ENCODE results near the gene MROH8. TPM values are rescaled to one million over a fixed set of nuclear protein-coding genes. Genes with fewer than 3 reads are reported as not detected.

Gene MROH8
- 1.3 and 2.7 TPM in 2 replicates for total RNA-seq (2014; rRNA removed; shearing (Covaris generic))
- total RNA-seq (2022) = 3.9 and 5.7 TPM in 2 replicates
- percentile 36 among the genes with signal in this experiment for Bru-seq, nascent RNA
- percentile 36 among the genes with signal in this experiment for BruChase-seq, experiment 1, labeled RNA remaining after a 6-hour chase
- percentile 37 among the genes with signal in this experiment for BruChase-seq, experiment 2, labeled RNA remaining after a 2-hour chase
- long read RNA-seq, partial matches to known transcripts = 3 of 5 reads
- long read RNA-seq, other reads (novel, unspliced or antisense) = 2 of 5 reads

DNA sequence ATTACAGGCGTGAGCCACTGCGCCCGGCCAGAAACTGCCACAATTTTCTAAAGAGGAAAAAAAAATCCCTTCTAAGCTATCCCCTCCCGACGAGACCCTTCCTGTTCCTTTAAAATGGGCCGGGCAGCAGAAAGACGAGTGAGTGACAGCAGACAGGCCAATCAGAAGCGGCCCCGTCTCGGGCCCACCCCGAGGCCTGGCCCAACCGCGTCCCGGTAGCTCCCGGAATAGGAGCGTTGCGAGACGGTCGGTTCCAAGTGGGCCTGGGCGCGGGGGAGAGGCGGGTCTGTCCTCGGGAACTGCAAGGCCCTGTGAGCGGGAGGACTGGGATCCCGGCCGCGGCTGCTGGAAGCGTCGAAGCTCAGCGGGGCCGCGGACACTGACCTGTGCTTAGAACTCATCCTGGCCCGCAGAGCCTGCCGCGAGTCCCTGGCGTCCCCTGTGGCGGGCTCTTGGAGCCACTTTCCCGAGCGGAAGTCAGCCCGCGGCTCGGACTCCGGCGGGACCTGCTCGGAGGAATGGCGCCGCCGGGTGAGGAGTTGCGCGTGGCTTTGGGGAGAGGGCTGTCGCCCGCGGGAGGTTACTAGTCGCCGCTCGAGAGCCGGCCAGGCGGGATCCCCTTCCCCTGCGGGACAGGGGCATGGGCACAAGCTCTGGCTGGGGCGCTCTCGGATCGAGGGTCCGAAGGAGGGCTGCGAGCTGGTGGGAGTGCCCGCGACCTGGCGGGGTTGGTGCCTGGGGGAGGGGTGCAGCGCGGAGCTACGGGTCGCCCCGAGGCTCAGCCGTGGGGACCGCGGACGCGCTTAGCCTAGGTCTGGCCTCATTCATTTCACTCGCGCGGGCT lies at the start of gene MROH8, which contains the start of gene RPN2:
Gene MROH8, minus strand, starts transcription at position 710 of the 844 bp plus-strand sequence.
Gene RPN2, plus strand, starts transcription at position 492 of the 844 bp plus-strand sequence. Its CDS starts 27 bp downstream, at position 519.
- Histone ChIP-seq H3K36me3 (ENCODE audit: insufficient read depth, low read length) (peaks cover 27% of the 10 kb centered on the region), H3K4me1 (ENCODE audit: insufficient read depth, low read length, poor library complexity, severe bottlenecking) (peaks cover 31% of the 10 kb centered on the region), H2AFZ (ENCODE audit: low read length) (peak within 1 kb of the TSS; percentile 87), H3K27ac (ENCODE audit: low read depth, low read length, poor library complexity, severe bottlenecking) (peak within 1 kb of the TSS; percentile 80), H3K9me3 (ENCODE audit: low read length) (no peaks in the 10 kb centered on the region), H3K79me2 (ENCODE audit: insufficient read depth, low read depth, low read length) (peaks cover 53% of the 10 kb centered on the region), H3K4me3 (ENCODE audit: low read depth, low read length, poor library complexity, severe bottlenecking) (peak within 1 kb of the TSS; percentile 88), H4K20me1 (ENCODE audit: insufficient read depth, low read length) (peaks cover 10% of the 10 kb centered on the region; the same call in 1 of the 2 replicates), H3K4me2 (ENCODE audit: low read length) (peak within 1 kb of the TSS; percentile 93), H3K9me2 (ENCODE audit: insufficient read depth, low read length) (no peaks in the 10 kb centered on the region)
- intact Hi-C loops (cut with micrococcal nuclease; ENCODE audit: unreplicated experiment) = loop anchor here (2.0 kb wide), 1 partner anchor 84 kb away; the partner anchor contains the start of gene RBL1
- peak; percentile 97 for DNase-seq (ENCODE audit: low spot score)
- POLR2A ChIA-PET = interaction anchor here (0.6 to 3.5 kb wide), 6 partner anchors 10 to 120 kb away, joined by 3 to 11 read pairs (median 5); no protein-coding TSS in a partner anchor
- CTCF ChIA-PET (ENCODE audit: unreplicated experiment) = no interaction called here
- no peak for TF ChIP-seq CTCF (conservative IDR thresholded peaks at IDR 0.05; ENCODE audit: low read length)
- TF ChIP-seq EZH2phosphoT487 (IDR thresholded peaks at IDR 0.05; ENCODE audit: borderline replicate concordance, low read depth, low read length) = no peak
- no TSS peak for BruUV-seq (replicated peaks)

GRCh38 chr20:37228656-37229055 lies 49.3 kb upstream of the MROH8 start:
- no peak overlapping the region for H3K27ac ChIP-seq (ENCODE audit: low read depth, low read length, poor library complexity, severe bottlenecking)
- no peak overlapping the region for H3K4me2 ChIP-seq (ENCODE audit: low read length)

More at GRCh38 chr20:37228656-37229055, 49.3 kb upstream of the MROH8 start:
- TF ChIP-seq EZH2phosphoT487 (IDR thresholded peaks at IDR 0.05; ENCODE audit: borderline replicate concordance, low read depth, low read length) = no peak
- no peak for TF ChIP-seq CTCF (conservative IDR thresholded peaks at IDR 0.05; ENCODE audit: low read length)
- Histone ChIP-seq H3K9me3 (ENCODE audit: low read length) (no peaks in the 10 kb centered on the region), H3K4me3 (ENCODE audit: low read depth, low read length, poor library complexity, severe bottlenecking) (no peak overlapping the region), H3K9me2 (ENCODE audit: insufficient read depth, low read length) (no peaks in the 10 kb centered on the region), H3K79me2 (ENCODE audit: insufficient read depth, low read depth, low read length) (no peaks in the 10 kb centered on the region), H3K4me1 (ENCODE audit: insufficient read depth, low read length, poor library complexity, severe bottlenecking) (no peaks in the 10 kb centered on the region), H4K20me1 (ENCODE audit: insufficient read depth, low read length) (no peaks in the 10 kb centered on the region), H2AFZ (ENCODE audit: low read length) (no peak overlapping the region), H3K36me3 (ENCODE audit: insufficient read depth, low read length) (peaks cover 100% of the 10 kb centered on the region)
- CTCF ChIA-PET (ENCODE audit: unreplicated experiment) = no interaction called here
- DNase-seq (ENCODE audit: low spot score) = no peak
- POLR2A ChIA-PET = interaction anchor here (0.7 kb wide), 1 partner anchor 37 kb away, joined by 3 read pairs; no protein-coding TSS in a partner anchor
- BruUV-seq (replicated peaks) = no TSS peak
- intact Hi-C loops (cut with micrococcal nuclease; ENCODE audit: unreplicated experiment) = no loop called here

Measured in OCI-LY7 (cell line).